HG02884 (cell line): ENCODE results near the gene PCP2.

Source experiments
- ATAC-seq: cut with Tn5 transposase; IDR thresholded peaks from one replicate; pipeline ENCODE4 v1.9.1; 2021; ENCODE audit warnings: mild to moderate bottlenecking, moderate library complexity; ENCODE audit not compliant: unreplicated experiment

Gene PCP2

DNA sequence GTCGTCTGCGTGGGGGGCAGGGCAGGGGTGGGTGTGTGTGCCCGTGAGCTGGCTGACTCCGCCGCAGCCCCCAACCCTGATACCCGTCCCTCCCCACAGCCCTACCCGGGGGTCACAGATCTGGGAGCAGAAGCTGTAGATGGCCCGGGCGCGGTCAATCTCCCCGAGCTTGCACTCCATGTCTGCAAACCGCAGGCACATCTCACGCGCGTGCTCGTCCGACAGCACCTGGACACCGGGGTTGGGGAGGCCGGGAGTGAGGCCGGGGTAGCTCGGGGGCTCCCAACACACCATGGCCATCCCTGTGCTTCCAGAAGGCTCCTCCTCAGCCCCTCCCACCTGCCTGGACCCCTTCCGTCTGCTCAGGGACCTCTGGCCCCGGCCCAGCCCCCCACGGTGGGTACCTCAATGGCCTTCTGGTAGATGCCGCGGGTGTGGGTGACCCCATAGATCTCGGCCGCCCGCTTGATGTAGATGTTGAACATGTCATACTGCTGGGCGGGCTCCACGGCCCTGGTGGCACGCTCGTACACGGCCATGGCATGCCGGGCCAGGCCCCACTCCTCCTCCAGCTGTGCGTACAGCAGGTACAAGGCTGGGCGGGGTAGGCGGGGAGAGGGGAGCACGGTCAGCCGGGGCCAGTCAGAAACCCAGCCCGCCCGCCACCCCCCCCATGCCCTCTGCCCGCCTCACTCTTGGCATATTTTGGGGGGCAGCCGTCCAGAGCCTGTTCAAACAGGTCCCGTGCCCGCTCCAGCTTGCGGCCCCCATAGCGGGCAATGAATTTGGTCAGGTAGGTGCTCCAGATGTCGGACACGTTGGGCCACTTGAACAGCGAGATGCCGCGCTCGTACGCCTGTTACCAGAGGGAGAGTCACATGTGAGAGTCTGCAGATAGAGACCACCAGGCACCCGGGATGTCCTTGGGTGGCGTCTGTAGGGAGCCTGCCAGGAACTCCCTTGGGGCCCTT, 12.8 kb downstream of the PCP2 start:
- ATAC-seq, result no peak

DNA sequence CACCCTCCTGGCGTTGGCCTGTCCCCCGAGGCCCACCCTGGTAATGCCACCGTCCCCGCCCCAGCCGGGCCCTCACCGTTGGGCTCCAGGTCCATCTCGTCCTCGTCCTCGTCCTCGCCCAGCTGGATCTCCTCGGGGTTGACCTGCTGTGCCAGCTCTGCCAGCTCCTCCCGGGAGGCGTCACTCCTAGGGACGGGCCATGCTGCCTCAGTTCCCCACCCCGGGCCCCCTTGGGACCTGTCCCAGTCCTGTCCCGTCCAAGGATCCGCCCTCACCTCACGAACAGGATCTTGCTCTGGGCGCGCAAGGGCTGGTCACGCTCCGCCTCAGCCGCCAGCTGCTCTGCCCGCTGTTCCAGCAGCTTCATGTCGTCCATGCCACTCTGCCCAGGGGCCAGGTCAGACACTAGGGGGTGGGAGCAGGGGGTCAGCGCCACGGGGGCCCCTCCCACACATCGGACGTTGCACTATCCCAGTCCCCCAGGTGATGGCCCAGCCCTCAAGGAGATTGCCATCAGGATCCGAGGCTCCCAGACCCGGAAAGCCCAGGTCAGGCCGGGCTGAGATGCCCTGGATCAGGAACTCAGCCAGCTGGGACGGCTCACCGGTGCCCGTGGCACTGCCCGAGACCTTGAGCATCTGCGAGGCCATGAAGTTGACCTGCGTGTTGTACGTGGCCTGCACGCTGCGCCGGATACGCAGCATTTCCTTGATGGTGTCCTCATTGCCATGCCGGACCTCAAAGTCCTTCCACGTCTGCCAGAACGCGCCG, 13.7 kb downstream of the PCP2 start:
- ATAC-seq, result no peak

- ATAC-seq, result no peak
These were observed 14.6 kb downstream of the PCP2 start for GRCh38 chr19:7618771-7619510.

GRCh38 chr19:7618348-7618747, 15.2 kb downstream of the PCP2 start:
- no peak for ATAC-seq

DNA sequence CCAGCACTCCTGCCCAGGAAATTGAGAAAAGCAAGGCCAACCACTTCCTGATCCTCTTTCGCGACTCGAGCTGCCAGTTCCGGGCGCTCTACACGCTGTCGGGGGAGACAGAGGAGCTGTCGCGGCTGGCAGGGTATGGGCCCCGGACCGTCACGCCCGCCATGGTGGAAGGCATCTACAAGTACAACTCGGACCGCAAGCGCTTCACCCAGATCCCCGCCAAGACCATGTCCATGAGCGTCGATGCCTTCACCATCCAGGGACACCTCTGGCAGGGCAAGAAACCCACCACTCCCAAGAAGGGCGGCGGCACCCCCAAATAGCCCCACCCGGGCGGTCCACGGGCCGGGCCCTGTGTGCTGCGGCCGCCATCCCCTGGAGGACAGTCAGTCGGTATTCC, 15.8 kb downstream of the PCP2 start:
- no peak for ATAC-seq

GRCh38 chr19:7617172-7617571, 16.3 kb downstream of the PCP2 start:
- ATAC-seq, result no peak

DNA sequence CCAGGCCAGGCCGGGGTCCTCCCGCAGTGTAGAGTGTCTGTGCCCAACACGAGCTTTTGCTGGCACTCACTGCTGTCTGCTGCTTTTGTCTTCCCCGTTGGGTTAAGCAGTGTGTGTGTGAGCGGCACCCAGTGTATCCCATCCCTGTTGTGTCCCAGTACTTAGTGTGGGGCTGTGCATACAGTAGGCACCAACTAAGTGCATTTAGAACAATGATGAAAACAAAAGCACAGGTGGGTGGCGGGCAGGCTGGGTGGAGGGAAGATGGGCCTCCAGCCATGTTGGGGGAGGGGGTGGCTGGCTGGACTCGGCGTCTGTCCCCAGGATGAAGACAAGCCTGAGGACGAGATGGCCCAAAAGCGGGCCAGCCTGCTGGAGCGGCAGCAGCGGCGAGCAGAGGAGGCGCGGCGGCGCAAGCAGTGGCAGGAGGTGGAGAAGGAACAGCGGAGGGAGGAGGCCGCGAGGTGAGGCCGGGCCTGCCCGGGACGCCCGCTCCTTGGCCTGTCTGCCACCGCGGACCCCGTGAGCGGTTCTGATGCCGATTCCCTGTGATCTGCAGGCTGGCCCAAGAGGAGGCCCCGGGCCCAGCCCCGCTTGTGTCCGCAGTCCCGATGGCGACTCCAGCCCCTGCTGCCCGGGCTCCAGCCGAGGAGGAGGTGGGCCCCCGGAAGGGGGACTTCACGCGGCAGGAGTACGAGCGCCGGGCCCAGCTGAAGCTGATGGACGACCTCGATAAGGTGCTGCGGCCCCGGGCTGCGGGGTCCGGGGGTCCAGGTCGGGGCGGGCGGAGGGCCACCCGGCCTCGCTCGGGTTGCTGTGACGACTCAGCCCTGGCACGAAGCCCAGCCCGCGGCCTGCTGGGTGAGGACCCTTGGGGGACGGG, 18.4 kb downstream of the PCP2 start:
- ATAC-seq, result no peak

- ATAC-seq, result no peak
These were observed 20.9 kb downstream of the PCP2 start for GRCh38 chr19:7612282-7613274.

DNA sequence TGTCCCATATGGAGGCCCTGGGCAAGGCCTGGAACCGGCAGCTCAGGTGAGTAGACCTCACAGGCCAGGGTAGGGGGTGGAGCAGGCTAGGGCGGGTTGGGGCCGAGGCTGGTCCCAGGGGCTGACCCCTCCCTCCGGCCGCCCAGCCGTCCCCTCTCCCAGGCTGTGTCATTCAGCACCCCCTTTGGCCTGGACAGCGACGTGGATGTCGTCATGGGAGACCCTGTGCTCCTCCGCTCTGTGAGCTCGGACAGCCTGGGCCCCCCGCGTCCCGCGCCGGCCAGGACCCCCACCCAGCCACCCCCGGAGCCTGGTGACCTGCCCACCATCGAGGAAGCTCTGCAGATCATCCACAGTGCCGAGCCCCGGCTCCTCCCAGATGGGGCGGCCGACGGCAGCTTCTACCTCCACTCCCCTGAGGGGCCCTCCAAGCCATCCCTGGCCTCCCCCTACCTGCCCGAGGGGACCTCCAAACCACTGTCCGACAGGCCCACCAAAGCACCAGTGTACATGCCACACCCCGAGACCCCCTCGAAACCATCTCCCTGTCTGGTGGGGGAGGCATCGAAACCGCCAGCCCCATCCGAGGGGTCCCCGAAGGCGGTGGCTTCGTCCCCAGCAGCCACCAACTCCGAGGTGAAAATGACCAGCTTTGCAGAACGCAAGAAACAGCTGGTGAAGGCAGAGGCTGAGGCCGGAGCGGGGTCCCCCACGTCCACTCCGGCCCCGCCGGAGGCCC, 21.8 kb downstream of the PCP2 start:
- ATAC-seq, result no peak

DNA sequence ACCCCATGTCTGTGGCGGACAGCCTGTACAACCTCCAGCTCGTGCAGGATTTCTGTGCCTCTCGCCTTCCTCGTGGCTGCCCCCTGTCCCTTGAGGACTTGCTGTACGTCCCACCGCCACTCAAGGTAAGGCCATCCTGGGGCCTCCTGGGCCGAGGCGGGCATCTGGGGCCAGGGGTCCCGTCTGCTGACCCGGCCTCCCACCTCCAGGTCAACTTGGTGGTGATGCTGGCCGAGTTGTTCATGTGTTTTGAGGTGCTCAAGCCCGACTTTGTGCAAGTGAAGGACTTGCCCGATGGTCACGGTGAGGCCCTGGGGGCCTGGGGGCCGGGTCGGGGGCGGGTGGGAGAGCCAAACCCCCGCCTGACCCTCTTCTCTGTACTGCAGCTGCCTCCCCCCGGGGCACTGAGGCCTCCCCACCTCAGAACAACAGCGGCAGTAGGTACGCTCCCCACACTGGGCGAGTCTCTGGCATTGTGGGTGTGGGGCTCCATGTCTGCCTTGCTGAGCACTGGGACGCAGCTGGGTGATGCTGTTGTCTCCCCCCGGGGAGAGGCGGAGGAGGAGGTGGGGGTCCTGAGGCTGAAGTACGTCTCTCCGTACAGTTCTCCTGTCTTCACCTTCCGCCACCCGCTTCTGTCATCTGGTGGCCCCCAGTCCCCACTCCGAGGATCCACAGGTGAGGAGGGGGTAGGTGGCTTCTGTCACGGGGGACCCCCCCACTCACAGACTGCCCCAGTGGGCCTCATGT, 22.9 kb downstream of the PCP2 start:
- ATAC-seq, result no peak

- no peak for ATAC-seq
These were observed 25.5 kb downstream of the PCP2 start for GRCh38 chr19:7607874-7608560.

DNA sequence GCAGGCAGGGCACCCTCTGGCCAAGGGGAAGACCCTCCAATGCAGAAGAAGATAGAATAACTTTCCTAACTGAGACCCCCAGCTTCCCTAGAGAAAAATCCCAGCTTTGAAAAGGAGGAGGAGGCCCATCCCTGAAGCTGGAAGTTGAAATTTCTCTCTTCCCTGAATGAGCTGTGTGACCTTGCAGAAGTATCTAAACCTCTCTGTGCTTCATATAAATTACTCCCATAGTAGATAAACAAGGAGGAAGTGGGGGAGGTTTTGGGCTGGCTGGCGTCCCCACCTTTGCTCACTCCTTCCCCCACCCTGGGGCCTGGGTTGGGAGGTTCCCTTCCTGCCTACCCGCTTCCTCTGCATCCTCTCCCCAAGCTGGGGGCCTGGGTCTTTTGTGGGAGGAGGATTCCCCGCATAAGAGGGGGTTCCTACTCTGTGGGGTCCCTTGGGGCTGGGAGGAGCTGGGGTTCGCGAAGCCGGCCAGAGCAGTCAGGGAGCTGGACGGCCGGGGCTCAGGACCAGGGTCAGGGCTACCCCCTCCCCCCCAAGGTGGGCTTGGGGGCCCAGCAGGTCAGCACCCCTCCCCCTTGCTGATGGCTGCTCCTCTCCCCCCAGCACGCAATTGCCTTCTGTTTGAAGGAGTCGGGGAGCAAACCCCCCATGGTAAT, 26.2 kb downstream of the PCP2 start:
- ATAC-seq, result no peak

DNA sequence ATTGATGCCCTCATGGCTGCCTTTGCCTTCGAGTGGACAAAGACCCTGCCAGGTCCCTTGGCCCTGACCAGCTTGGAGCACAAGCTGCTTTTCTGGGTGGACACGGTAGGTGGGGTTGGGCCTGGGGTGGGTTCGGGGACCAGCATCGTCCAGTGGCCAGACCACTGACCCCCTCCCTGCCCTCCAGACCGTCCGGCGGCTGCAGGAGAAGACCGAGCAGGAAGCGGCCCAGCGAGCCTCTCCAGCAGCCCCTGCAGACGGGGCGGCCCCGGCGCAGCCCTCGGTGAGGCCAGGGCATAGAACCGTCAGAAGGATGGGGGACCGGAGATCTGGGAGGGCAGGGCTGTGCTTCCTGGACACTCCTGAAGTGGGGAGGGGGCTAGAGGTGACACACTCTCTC, 27.2 kb downstream of the PCP2 start:
- ATAC-seq, result no peak

- no peak for ATAC-seq
These were observed 27.9 kb downstream of the PCP2 start for GRCh38 chr19:7605490-7606222.

GRCh38 chr19:7603919-7604318, 29.6 kb downstream of the PCP2 start:
- ATAC-seq, result no peak

- no peak for ATAC-seq
These were observed 30.5 kb downstream of the PCP2 start for GRCh38 chr19:7602935-7603497.
